HL-60 (cell line): Measurements from ENCODE around the gene KCNG1.

Experiments
- DNase-seq, 2 experiments: peaks; one replicate each; pipeline ENCODE4 v3.0.0-alpha.2; 2010 to 2020; ENCODE audit warnings: low read depth in 1 of 2, low spot score in 1 of 2
- H3K27ac ChIP-seq: fragments of 250-450 bp; sonication (Bioruptor Pico); replicated peaks from 2 replicates; pipeline ENCODE4 v1.5.1; 2020; ENCODE audit warnings: mild to moderate bottlenecking, moderate library complexity
- H3K27me3 ChIP-seq: fragments of 250-450 bp; sonication (Bioruptor Pico); 2 replicates; pipeline ENCODE4 v1.5.1; 2021; ENCODE audit warnings: mild to moderate bottlenecking, moderate library complexity; ENCODE audit not compliant: insufficient read depth, poor library complexity, severe bottlenecking
- H3K4me3 ChIP-seq: replicated peaks from 2 replicates; pipeline ENCODE4 v1.5.1; 2011; ENCODE audit warnings: mild to moderate bottlenecking, control low read depth, low read length; ENCODE audit not compliant: insufficient read depth
- CTCF ChIP-seq: IDR thresholded peaks from one replicate; pipeline ENCODE4 v1.5.1; 2011; ENCODE audit warnings: low read length, control low read depth, inconsistent platforms; ENCODE audit not compliant: insufficient read depth
- GABPA ChIP-seq: IDR thresholded peaks from 2 replicates; pipeline ENCODE4 v1.6.1; 2012; ENCODE audit warnings: low read depth
- POLR2AphosphoS5 ChIP-seq: IDR thresholded peaks from 2 replicates; pipeline ENCODE4 v1.6.1; 2012; ENCODE audit warnings: low read depth
- SPI1 ChIP-seq: IDR thresholded peaks from 2 replicates; pipeline ENCODE4 v1.6.1; 2012; ENCODE audit warnings: low read depth, mild to moderate bottlenecking, borderline replicate concordance
- TF ChIP-seq, protein P1 (sequence below): IDR thresholded peaks from 2 replicates; pipeline ENCODE4 v1.6.1; 2012; ENCODE audit warnings: low read depth; ENCODE audit not compliant: insufficient replicate concordance

KCNG1 gene

DNA sequence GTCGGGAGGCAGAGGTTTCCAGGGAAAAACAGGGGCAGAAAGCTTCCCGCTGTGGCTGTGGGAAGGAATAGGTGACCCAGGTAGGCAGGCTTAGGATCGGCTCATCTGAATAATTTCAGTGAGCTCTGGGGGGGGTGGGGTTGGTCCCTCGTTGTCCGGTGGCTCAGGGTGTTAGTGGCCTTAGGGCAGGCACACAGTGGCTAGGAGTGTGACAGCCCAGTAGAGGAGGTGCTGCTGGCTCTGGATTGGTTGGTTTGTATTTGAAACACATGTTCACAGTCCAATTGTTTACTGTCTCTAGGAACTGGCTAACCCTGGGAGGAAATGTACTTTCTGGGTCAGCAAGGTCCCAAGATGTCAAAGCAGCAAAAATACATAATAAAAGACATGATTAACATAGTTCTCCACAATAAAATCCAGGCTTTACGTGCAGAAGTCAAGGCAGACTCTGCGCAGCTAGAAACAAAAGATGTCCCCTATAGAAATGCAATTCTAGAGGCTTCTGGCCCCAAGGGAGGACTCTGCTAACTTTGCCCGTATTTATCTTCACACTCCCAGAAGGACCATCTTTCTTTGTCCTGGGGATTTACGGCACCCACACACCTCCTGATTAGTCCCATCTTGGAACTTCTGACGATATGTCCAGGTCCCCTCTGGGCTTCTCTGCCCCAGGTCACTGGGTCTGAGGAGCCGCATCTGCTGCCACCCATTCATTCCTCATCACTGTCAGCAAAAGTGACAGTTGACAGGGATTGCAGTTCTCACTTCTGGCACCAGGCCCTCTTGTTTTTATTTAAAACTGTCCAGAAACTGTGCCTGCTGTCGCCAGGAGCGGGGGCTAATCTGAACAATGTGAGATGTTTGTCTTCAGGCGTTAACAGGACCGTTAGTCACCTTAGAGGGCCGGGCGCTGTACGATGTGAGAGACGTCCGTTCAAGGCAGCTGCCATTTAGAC is 45.6 kb downstream of the KCNG1 start:
- no peaks in the 10 kb centered on the region for H3K27me3 ChIP-seq
- no peak overlapping the region for H3K4me3 ChIP-seq
- no peak for DNase-seq
- TF ChIP-seq, protein P1, sequence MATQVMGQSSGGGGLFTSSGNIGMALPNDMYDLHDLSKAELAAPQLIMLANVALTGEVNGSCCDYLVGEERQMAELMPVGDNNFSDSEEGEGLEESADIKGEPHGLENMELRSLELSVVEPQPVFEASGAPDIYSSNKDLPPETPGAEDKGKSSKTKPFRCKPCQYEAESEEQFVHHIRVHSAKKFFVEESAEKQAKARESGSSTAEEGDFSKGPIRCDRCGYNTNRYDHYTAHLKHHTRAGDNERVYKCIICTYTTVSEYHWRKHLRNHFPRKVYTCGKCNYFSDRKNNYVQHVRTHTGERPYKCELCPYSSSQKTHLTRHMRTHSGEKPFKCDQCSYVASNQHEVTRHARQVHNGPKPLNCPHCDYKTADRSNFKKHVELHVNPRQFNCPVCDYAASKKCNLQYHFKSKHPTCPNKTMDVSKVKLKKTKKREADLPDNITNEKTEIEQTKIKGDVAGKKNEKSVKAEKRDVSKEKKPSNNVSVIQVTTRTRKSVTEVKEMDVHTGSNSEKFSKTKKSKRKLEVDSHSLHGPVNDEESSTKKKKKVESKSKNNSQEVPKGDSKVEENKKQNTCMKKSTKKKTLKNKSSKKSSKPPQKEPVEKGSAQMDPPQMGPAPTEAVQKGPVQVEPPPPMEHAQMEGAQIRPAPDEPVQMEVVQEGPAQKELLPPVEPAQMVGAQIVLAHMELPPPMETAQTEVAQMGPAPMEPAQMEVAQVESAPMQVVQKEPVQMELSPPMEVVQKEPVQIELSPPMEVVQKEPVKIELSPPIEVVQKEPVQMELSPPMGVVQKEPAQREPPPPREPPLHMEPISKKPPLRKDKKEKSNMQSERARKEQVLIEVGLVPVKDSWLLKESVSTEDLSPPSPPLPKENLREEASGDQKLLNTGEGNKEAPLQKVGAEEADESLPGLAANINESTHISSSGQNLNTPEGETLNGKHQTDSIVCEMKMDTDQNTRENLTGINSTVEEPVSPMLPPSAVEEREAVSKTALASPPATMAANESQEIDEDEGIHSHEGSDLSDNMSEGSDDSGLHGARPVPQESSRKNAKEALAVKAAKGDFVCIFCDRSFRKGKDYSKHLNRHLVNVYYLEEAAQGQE: no peak
- TF ChIP-seq GABPA (no peak), SPI1 (no peak), POLR2AphosphoS5 (no peak)
- H3K27ac ChIP-seq: no peak overlapping the region

DNA sequence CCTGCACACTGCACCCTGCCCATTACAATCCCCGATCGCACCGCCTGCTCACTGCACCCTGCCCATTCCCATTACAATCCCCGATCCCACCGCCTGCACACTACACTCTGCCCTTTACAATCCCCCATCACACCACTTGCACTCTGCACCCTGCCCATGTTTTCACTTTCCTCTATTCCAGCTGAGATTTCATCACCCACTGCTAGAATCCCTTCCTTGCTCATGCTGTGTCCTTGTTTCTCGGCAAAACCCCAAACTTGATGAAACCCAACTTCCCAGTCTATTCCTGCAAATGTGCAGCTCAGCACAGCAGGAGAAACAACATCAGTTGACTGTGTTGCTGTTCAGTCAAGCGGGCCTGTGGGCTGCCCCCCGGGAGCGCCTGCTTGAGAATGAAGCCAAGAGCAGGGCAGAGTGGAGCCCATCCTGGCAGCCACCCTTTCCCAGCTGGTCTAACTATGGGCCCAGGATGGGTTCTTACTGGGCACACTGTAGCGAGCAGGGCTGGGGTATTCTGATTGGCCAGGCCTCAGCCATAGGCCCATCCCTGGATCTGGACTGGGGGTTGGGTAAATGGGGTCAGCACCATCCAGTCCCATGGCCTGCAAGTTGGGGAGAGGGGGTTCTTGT is 47.1 kb downstream of the KCNG1 start:
- Histone ChIP-seq H3K27ac (no peak overlapping the region), H3K27me3 (no peaks in the 10 kb centered on the region), H3K4me3 (no peak overlapping the region)
- TF ChIP-seq CTCF: no peak
- no peak for DNase-seq

- TF ChIP-seq CTCF: no peak
- TF ChIP-seq, protein P1: no peak
- TF ChIP-seq GABPA: no peak
- TF ChIP-seq POLR2AphosphoS5: no peak
- no peak for TF ChIP-seq SPI1
- Histone ChIP-seq H3K27ac (no peak overlapping the region), H3K27me3 (no peaks in the 10 kb centered on the region), H3K4me3 (no peak overlapping the region)
- no peak for DNase-seq
Measured at GRCh38 chr20:50969912-50970311, 53.0 kb downstream of the KCNG1 start.

DNA sequence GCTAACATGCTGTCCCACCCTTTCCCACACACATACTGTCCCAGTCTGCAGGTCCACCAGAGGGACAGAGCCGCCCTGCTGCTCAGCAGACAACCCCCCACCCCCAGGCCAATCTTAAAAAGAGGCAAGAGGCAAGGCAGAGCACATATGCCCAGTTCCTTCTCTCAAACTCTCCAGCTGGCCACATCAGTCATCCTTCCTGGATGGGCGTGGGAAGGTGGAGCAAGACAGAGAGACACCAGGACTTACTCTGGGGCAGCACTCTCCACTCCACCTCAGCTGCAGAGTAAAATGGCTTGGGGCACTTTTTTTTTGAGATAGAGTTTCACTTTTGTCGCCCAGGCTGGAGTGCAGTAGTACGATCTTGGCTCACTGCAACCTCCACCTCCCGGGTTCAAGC is 53.5 kb downstream of the KCNG1 start:
- Histone ChIP-seq H3K27ac (no peak overlapping the region), H3K27me3 (no peaks in the 10 kb centered on the region), H3K4me3 (no peak overlapping the region)
- no peak for TF ChIP-seq SPI1
- TF ChIP-seq, protein P1: no peak
- no peak for TF ChIP-seq POLR2AphosphoS5
- no peak for TF ChIP-seq CTCF
- TF ChIP-seq GABPA: no peak
- DNase-seq: no peak
